A673 (cell line): ENCODE data around the gene SYNE1. TPM values are rescaled to one million over a fixed set of nuclear protein-coding genes. Genes with fewer than 3 reads are reported as not detected.

Experiments used
- BruUV-seq: library from RNA; stranded (reverse); fragments of 400-500 nt; replicated peaks from 2 replicates; lab custom pipeline; 2021; lab: Mats Ljungman, UMichigan
- CTCF ChIA-PET: fragments of 300-600 bp; sonication (Branson Sonifier 250); formaldehyde crosslinking; loops from one replicate; lab custom pipeline; 2022; ENCODE audit warnings: antibody characterized with exemption; lab: Charles Lee
- POLR2A ChIA-PET: fragments of 300-600 bp; sonication (Branson Sonifier 250); formaldehyde crosslinking; loops from one replicate; lab custom pipeline; 2022; ENCODE audit warnings: antibody characterized with exemption; ENCODE audit not compliant: low non-redundant PET; lab: Charles Lee
- DNase-seq: peaks from one replicate; pipeline ENCODE4 v3.0.0-alpha.2; 2015; ENCODE audit warnings: low spot score
- H3K27ac ChIP-seq: fragments of 200-600 bp; sonication (generic); 2 replicates; pipeline ENCODE4 v1.5.1; 2016; ENCODE audit warnings: mixed run types, low read depth, mild to moderate bottlenecking, mixed read lengths, antibody characterized with exemption, low read length; ENCODE audit not compliant: poor library complexity, severe bottlenecking
- H3K27me3 ChIP-seq: fragments of 200-600 bp; sonication (generic); replicated peaks from 2 replicates; pipeline ENCODE4 v1.6.1; 2017; ENCODE audit warnings: mixed run types, low read depth, mild to moderate bottlenecking, mixed read lengths, antibody characterized with exemption, low read length; ENCODE audit not compliant: insufficient read depth, poor library complexity
- H3K36me3 ChIP-seq: fragments of 200-600 bp; sonication (generic); 2 replicates; pipeline ENCODE4 v1.6.1; 2016; ENCODE audit warnings: mixed run types, mild to moderate bottlenecking, mixed read lengths, antibody characterized with exemption, low read length; ENCODE audit not compliant: insufficient read depth, poor library complexity, severe bottlenecking
- H3K4me1 ChIP-seq: fragments of 200-600 bp; sonication (generic); 2 replicates; pipeline ENCODE4 v1.6.1; 2017; ENCODE audit warnings: mixed run types, mild to moderate bottlenecking, mixed read lengths, antibody characterized with exemption, low read length; ENCODE audit not compliant: insufficient read depth, poor library complexity, severe bottlenecking
- H3K4me3 ChIP-seq: fragments of 200-600 bp; sonication (generic); 2 replicates; pipeline ENCODE4 v1.5.1; 2016; ENCODE audit warnings: low read depth, mixed run types, mild to moderate bottlenecking, mixed read lengths, low read length; ENCODE audit not compliant: poor library complexity, severe bottlenecking
- H3K9me3 ChIP-seq: fragments of 200-600 bp; sonication (generic); 2 replicates; pipeline ENCODE4 v1.6.1; 2016; ENCODE audit warnings: mixed run types, low read depth, mild to moderate bottlenecking, mixed read lengths, antibody characterized with exemption, low read length; ENCODE audit not compliant: poor library complexity, severe bottlenecking
- EZH2 ChIP-seq: fragments of 200-600 bp; sonication (generic); IDR thresholded peaks from 2 replicates; pipeline ENCODE4 v1.6.1; 2017; ENCODE audit warnings: borderline replicate concordance, low read depth, mild to moderate bottlenecking, mixed read lengths, antibody characterized with exemption, low read length; ENCODE audit not compliant: poor library complexity, severe bottlenecking
- intact Hi-C: fragments of 100-400 bp; cut with micrococcal nuclease; formaldehyde crosslinking; loops from one replicate; pipeline ENCODE4 v1.10.0; 2022; ENCODE audit not compliant: unreplicated experiment
- total RNA-seq: library from RNA; stranded (reverse); gene quantifications from 2 replicates; pipeline ENCODE4 v1.2.3, GENCODE V29; 2021
- TF ChIP-seq, protein P1 (sequence below): fragments of 300-800, 200-600 bp; sonication (generic); conservative IDR thresholded peaks from 2 replicates; pipeline ENCODE4 v1.5.1; 2017; ENCODE audit warnings: low read depth, mild to moderate bottlenecking, antibody characterized with exemption, low read length, moderate library complexity, mixed read lengths

The SYNE1 gene
- total RNA-seq, 1 experiment from 2014 or later: 12.1 TPM

DNA sequence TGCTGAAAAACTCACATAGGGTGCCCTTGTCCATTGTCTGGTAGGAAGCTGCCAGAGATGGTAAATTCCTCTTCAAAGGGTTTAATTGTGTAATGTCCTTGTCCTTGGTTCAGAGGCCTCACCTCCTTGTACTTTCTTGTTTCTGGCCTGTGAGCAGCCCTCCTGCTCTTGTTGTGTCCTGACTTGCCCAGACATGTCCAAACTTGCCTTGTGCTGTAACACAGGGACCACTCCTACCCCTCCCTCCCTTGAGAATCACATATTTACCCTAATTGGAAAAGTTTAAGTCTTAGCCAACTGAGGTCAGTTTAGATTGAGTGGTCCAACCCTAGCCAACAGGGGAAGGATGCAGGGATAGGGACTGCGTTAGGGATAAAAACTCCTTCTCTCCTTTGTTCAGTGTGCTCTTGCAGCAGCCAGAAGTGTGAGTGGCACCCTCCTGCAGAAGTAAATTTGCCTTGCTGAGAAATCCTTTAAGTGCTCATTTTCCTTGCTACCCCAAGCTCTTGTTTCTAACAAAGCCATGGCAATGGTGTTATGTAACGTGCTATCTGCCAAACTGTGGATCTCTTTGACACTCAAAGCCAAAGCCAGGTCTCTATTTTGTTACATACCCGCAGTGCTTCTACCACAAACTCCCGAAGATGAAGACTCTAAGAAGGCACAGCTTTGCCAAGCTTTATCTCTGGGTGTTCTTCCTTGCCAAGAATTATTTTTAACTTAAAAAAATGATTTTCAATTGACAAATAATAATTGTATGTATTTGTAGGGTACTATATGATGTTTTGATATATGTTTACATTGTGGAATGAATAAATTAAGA is 415.1 kb downstream of the SYNE1 start:
- ChIA-PET CTCF (no interaction called here), POLR2A (no interaction called here)
- no peaks in the 10 kb centered on the region for H3K27me3 ChIP-seq
- DNase-seq: no peak
- BruUV-seq: no TSS peak
- intact Hi-C loops: no loop called here
- no peak overlapping the region for H3K4me3 ChIP-seq
- TF ChIP-seq EZH2: no peak
- TF ChIP-seq, protein P1, sequence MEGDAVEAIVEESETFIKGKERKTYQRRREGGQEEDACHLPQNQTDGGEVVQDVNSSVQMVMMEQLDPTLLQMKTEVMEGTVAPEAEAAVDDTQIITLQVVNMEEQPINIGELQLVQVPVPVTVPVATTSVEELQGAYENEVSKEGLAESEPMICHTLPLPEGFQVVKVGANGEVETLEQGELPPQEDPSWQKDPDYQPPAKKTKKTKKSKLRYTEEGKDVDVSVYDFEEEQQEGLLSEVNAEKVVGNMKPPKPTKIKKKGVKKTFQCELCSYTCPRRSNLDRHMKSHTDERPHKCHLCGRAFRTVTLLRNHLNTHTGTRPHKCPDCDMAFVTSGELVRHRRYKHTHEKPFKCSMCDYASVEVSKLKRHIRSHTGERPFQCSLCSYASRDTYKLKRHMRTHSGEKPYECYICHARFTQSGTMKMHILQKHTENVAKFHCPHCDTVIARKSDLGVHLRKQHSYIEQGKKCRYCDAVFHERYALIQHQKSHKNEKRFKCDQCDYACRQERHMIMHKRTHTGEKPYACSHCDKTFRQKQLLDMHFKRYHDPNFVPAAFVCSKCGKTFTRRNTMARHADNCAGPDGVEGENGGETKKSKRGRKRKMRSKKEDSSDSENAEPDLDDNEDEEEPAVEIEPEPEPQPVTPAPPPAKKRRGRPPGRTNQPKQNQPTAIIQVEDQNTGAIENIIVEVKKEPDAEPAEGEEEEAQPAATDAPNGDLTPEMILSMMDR: no peak
- H3K4me1 ChIP-seq: no peaks in the 10 kb centered on the region
- H3K36me3 ChIP-seq: no peaks in the 10 kb centered on the region
- H3K9me3 ChIP-seq: peaks cover 8% of the 10 kb centered on the region
- H3K27ac ChIP-seq: no peak overlapping the region

DNA sequence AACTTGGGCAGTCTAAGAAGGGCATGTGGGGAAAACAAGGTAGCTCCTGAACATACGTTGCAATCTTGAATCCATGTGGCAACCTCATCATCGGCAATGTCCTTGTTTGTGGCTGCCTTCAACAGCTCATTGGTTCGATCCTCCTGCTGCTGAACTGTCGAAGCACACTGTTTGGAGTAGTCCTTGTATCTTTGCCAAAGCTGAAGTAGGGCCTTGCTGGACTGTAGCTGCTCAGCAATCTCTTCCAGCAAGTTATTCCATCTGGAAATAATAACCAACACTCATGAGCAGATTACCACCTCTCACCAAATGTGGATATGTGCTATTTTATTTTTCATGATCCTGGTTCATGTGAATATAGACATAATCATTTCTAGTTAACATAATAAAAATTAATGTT is 416.4 kb downstream of the SYNE1 start:
- Histone ChIP-seq H3K9me3 (peaks cover 8% of the 10 kb centered on the region), H3K36me3 (no peaks in the 10 kb centered on the region), H3K4me3 (no peak overlapping the region), H3K4me1 (no peaks in the 10 kb centered on the region), H3K27ac (no peak overlapping the region), H3K27me3 (no peaks in the 10 kb centered on the region)
- no TSS peak for BruUV-seq
- intact Hi-C loops: no loop called here
- no peak for DNase-seq
- ChIA-PET CTCF (no interaction called here), POLR2A (no interaction called here)
- TF ChIP-seq, protein P1: no peak
- TF ChIP-seq EZH2: no peak

DNA sequence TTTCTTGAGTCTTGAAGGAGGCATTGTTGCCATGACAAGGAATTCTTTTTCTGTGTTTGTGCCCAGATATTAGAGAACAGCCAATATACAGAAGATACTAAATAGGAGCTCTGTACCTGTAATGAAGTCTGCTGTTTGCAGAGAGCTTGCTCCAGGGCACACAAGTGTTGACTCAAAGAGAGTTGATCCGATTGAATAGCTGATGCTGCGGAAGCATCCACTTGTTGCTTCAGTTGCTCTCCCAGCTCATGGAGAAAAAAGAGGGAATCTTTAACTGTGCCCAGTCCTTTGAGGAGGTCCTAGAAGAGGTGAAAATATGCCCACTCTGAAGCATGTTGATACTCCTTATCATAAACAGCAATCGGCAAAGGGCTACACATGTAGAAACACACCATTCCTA is 418.3 kb downstream of the SYNE1 start:
- BruUV-seq: no TSS peak
- no peaks in the 10 kb centered on the region for H3K36me3 ChIP-seq
- ChIA-PET POLR2A (no interaction called here), CTCF (no interaction called here)
- intact Hi-C loops: no loop called here
- H3K9me3 ChIP-seq: peaks cover 8% of the 10 kb centered on the region
- no peak overlapping the region for H3K4me3 ChIP-seq
- no peak for DNase-seq
- no peak overlapping the region for H3K27ac ChIP-seq
- H3K4me1 ChIP-seq: no peaks in the 10 kb centered on the region
- TF ChIP-seq, protein P1: no peak
- H3K27me3 ChIP-seq: no peaks in the 10 kb centered on the region
